HepG2 (cell line): ENCODE results near the gene SERPINA6. TPM values are rescaled to one million over a fixed set of nuclear protein-coding genes. Genes with fewer than 3 reads are reported as not detected.

Experiments used
- AGO2 ChIP-seq: fragments of 200-400 bp; formaldehyde crosslinking; optimal IDR thresholded peaks from 2 replicates; pipeline ENCODE3; 2017; ENCODE audit warnings: mild to moderate bottlenecking, low read depth, low read length, moderate library complexity
- HNRNPH1 ChIP-seq: fragments of 200-400 bp; formaldehyde crosslinking; optimal IDR thresholded peaks from 2 replicates; pipeline ENCODE3; 2017; ENCODE audit warnings: mild to moderate bottlenecking, low read depth, low read length
- KDM2A ChIP-seq: sonication (generic); formaldehyde crosslinking; IDR thresholded peaks from 2 replicates; pipeline ENCODE4 v1.4.0; 2020; ENCODE audit warnings: low read depth, missing genetic modification reagents, borderline replicate concordance
- MXI1 ChIP-seq: IDR thresholded peaks from 3 replicates; pipeline ENCODE4 v1.6.1; 2012; ENCODE audit warnings: low read depth, low read length, inconsistent platforms, borderline replicate concordance
- NFIC ChIP-seq: IDR thresholded peaks from 2 replicates; pipeline ENCODE4 v1.6.1; 2012; ENCODE audit warnings: mild to moderate bottlenecking, low read length, inconsistent platforms
- SALL2 ChIP-seq: sonication (generic); formaldehyde crosslinking; IDR thresholded peaks from 2 replicates; pipeline ENCODE4 v1.8.1; 2023; ENCODE audit warnings: mild to moderate bottlenecking, missing genetic modification reagents, inconsistent platforms
- ZFYVE20 ChIP-seq: sonication (generic); formaldehyde crosslinking; IDR thresholded peaks from 2 replicates; pipeline ENCODE4 v1.8.0; 2023; ENCODE audit warnings: low read depth, mild to moderate bottlenecking, moderate library complexity, missing genetic modification reagents, borderline replicate concordance
- ZNF33A ChIP-seq: sonication (generic); formaldehyde crosslinking; IDR thresholded peaks from 2 replicates; pipeline ENCODE4 v1.5.1; 2020; ENCODE audit warnings: missing genetic modification reagents, mild to moderate bottlenecking, moderate library complexity, borderline replicate concordance
- ZNF850 ChIP-seq: sonication (generic); formaldehyde crosslinking; conservative IDR thresholded peaks from 2 replicates; pipeline ENCODE4 v1.9.0; 2021; ENCODE audit warnings: mild to moderate bottlenecking, missing genetic modification reagents
- polyA plus RNA-seq, 8 experiments: library from polyadenylated mRNA; depleted of rRNA in 3 of 8; stranded (reverse) in 7 of 8; unstranded in 1 of 8; fragments of >200 nt; fragmentation: Illumina TruSeq in 4 of 8; extraction: Trizol in 4 of 8; gene quantifications; 2 replicates each; pipeline versions ENCODE4 v1.2.1 to v1.2.3, GENCODE V29; 2011 to 2016; ENCODE audit warnings: low read depth in 4 of 8, missing spikeins in 1 of 8, mixed read lengths in 1 of 8; ENCODE audit not compliant: insufficient read depth in 1 of 8
- total RNA-seq, 5 experiments: library from RNA; depleted of rRNA; stranded (reverse); fragments of >200 nt; fragmentation: Illumina TruSeq; extraction: Trizol; gene quantifications; 2 replicates each; pipeline ENCODE4 v1.2.3, GENCODE V29; 2016; ENCODE audit warnings: low read depth in 1 of 5
- TF ChIP-seq, protein P1 (sequence below): sonication (generic); formaldehyde crosslinking; IDR thresholded peaks from 2 replicates; pipeline ENCODE4 v1.4.0; 2020; ENCODE audit warnings: mild to moderate bottlenecking, missing genetic modification reagents, borderline replicate concordance
- TF ChIP-seq, protein P2 (sequence below): fragments of 450-650 bp; IDR thresholded peaks from 2 replicates; pipeline ENCODE4 v1.6.1; 2016
- TF ChIP-seq, protein P3 (sequence below): IDR thresholded peaks from 2 replicates; pipeline ENCODE4 v1.6.1; 2012; ENCODE audit warnings: low read length, improper control_type of control experiment
- TF ChIP-seq, protein P4 (sequence below): IDR thresholded peaks from 2 replicates; pipeline ENCODE4 v1.6.1; 2016; ENCODE audit warnings: low read depth, missing genetic modification reagents, missing compliant biosample characterization

SERPINA6 gene
- total and polyA plus RNA-seq, 2 of the 13 experiments (the other 11 are each of a cell fraction or from before 2014, with no cell fraction given), result 260 to 333 TPM

DNA sequence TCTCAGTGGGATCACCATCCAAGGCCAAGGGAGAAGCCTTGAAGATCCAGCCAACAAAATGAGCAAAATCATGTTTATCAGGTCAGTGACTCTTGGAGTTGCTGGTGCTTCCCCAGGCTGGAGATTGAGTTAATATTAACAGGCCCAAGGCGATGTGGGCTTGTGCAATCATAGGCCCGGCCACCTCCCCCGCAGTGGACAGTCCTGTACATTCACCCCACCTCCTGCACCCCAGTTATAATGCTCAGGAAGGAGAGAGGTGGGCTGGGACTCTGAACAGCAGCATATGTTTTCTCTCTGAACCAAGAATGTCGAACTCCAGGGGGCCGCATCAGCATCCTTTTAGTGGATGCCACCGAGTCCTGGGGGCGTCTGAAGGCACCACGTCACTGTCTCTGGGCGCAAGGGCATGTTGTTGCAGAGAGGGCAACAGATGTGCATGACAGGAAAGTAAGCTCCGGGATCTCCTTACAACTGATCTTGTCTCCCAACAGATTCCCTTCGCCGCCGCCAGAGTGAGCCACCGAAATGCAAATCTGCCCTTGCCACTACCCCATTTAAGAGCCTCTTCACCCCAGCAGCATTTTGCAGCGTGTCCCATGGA, 32.2 kb upstream of the SERPINA6 start (continued):
- TF ChIP-seq, protein P1, sequence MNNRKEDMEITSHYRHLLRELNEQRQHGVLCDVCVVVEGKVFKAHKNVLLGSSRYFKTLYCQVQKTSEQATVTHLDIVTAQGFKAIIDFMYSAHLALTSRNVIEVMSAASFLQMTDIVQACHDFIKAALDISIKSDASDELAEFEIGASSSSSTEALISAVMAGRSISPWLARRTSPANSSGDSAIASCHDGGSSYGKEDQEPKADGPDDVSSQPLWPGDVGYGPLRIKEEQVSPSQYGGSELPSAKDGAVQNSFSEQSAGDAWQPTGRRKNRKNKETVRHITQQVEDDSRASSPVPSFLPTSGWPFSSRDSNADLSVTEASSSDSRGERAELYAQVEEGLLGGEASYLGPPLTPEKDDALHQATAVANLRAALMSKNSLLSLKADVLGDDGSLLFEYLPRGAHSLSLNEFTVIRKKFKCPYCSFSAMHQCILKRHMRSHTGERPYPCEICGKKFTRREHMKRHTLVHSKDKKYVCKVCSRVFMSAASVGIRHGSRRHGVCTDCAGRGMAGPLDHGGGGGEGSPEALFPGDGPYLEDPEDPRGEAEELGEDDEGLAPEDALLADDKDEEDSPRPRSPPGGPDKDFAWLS, result no peak
- TF ChIP-seq ZNF850, result no peak
- TF ChIP-seq, protein P2, sequence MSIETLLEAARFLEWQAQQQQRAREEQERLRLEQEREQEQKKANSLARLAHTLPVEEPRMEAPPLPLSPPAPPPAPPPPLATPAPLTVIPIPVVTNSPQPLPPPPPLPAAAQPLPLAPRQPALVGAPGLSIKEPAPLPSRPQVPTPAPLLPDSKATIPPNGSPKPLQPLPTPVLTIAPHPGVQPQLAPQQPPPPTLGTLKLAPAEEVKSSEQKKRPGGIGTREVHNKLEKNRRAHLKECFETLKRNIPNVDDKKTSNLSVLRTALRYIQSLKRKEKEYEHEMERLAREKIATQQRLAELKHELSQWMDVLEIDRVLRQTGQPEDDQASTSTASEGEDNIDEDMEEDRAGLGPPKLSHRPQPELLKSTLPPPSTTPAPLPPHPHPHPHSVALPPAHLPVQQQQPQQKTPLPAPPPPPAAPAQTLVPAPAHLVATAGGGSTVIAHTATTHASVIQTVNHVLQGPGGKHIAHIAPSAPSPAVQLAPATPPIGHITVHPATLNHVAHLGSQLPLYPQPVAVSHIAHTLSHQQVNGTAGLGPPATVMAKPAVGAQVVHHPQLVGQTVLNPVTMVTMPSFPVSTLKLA, result no peak
- TF ChIP-seq, protein P3, sequence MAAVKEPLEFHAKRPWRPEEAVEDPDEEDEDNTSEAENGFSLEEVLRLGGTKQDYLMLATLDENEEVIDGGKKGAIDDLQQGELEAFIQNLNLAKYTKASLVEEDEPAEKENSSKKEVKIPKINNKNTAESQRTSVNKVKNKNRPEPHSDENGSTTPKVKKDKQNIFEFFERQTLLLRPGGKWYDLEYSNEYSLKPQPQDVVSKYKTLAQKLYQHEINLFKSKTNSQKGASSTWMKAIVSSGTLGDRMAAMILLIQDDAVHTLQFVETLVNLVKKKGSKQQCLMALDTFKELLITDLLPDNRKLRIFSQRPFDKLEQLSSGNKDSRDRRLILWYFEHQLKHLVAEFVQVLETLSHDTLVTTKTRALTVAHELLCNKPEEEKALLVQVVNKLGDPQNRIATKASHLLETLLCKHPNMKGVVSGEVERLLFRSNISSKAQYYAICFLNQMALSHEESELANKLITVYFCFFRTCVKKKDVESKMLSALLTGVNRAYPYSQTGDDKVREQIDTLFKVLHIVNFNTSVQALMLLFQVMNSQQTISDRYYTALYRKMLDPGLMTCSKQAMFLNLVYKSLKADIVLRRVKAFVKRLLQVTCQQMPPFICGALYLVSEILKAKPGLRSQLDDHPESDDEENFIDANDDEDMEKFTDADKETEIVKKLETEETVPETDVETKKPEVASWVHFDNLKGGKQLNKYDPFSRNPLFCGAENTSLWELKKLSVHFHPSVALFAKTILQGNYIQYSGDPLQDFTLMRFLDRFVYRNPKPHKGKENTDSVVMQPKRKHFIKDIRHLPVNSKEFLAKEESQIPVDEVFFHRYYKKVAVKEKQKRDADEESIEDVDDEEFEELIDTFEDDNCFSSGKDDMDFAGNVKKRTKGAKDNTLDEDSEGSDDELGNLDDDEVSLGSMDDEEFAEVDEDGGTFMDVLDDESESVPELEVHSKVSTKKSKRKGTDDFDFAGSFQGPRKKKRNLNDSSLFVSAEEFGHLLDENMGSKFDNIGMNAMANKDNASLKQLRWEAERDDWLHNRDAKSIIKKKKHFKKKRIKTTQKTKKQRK, result no peak
- TF ChIP-seq, protein P4, sequence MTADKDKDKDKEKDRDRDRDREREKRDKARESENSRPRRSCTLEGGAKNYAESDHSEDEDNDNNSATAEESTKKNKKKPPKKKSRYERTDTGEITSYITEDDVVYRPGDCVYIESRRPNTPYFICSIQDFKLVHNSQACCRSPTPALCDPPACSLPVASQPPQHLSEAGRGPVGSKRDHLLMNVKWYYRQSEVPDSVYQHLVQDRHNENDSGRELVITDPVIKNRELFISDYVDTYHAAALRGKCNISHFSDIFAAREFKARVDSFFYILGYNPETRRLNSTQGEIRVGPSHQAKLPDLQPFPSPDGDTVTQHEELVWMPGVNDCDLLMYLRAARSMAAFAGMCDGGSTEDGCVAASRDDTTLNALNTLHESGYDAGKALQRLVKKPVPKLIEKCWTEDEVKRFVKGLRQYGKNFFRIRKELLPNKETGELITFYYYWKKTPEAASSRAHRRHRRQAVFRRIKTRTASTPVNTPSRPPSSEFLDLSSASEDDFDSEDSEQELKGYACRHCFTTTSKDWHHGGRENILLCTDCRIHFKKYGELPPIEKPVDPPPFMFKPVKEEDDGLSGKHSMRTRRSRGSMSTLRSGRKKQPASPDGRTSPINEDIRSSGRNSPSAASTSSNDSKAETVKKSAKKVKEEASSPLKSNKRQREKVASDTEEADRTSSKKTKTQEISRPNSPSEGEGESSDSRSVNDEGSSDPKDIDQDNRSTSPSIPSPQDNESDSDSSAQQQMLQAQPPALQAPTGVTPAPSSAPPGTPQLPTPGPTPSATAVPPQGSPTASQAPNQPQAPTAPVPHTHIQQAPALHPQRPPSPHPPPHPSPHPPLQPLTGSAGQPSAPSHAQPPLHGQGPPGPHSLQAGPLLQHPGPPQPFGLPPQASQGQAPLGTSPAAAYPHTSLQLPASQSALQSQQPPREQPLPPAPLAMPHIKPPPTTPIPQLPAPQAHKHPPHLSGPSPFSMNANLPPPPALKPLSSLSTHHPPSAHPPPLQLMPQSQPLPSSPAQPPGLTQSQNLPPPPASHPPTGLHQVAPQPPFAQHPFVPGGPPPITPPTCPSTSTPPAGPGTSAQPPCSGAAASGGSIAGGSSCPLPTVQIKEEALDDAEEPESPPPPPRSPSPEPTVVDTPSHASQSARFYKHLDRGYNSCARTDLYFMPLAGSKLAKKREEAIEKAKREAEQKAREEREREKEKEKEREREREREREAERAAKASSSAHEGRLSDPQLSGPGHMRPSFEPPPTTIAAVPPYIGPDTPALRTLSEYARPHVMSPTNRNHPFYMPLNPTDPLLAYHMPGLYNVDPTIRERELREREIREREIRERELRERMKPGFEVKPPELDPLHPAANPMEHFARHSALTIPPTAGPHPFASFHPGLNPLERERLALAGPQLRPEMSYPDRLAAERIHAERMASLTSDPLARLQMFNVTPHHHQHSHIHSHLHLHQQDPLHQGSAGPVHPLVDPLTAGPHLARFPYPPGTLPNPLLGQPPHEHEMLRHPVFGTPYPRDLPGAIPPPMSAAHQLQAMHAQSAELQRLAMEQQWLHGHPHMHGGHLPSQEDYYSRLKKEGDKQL (CRISPR knock-in tag), result 0 out of 2 replicates have a peak, but pooled peaks have one; percentile 36
- TF ChIP-seq MXI1, result peak; percentile 49; the same call in 1 of the 3 replicates
- no peak for TF ChIP-seq NFIC
- no peak; the same call in 1 of the 2 replicates for TF ChIP-seq SALL2 (CRISPR knock-in tag)
- no peak for TF ChIP-seq ZNF33A
- no peak for TF ChIP-seq ZFYVE20 (CRISPR knock-in tag)
- no peak for TF ChIP-seq HNRNPH1
- no peak for TF ChIP-seq KDM2A (CRISPR knock-in tag)
- no peak for TF ChIP-seq AGO2
